ENCODE data around the gene KRT82. TPM values are rescaled to one million over a fixed set of nuclear protein-coding genes. Genes with fewer than 3 reads are reported as not detected.

The KRT82 gene
- total RNA-seq, 1 experiment from 2014 or later, result not detected

DNA sequence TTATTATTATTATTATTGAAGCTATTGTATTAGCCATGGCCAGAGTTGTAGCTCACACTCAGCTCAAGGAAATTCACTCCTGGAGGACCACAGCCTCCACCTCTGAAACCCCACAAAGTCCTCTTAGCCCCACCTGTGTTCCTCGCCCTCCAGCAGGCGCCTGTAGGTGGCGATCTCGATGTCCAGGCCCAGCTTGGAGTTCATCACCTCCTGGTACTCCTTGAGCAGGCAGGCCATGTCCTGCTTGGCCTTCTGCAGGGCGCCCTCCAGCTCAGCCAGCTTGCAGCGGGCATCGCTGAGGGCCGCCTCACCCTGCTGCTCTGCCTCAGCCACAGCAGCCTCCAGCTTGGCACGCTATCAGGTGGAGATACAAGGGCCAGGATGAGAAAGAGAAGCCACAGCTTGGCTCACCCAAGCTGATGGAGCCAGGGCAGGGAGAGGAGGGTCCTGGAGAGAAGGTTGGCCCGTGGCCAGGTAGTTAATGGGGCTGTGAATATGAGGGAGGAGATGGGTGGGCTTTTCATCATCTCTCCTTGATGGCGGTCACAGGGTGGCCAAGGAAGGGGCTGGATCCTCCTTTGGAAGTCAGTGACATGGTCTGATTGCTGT, 43.9 kb downstream of the KRT82 start:
- no TSS peak for BruUV-seq (replicated peaks)
- intact Hi-C loops (cut with micrococcal nuclease), result no loop called here
- no peak overlapping the region for H3K27ac Mint-ChIP-seq (ENCODE audit: low read depth, unreplicated experiment)
- H3K4me3 Mint-ChIP-seq (ENCODE audit: unreplicated experiment), result no peak overlapping the region
- ChIA-PET POLR2A (no interaction called here), CTCF (interaction anchor here (0.6 to 3.0 kb wide), 6 partner anchors 10 to 649 kb away, joined by 3 to 37 read pairs (median 4); no protein-coding TSS in a partner anchor)
- TF ChIP-seq, protein P1, sequence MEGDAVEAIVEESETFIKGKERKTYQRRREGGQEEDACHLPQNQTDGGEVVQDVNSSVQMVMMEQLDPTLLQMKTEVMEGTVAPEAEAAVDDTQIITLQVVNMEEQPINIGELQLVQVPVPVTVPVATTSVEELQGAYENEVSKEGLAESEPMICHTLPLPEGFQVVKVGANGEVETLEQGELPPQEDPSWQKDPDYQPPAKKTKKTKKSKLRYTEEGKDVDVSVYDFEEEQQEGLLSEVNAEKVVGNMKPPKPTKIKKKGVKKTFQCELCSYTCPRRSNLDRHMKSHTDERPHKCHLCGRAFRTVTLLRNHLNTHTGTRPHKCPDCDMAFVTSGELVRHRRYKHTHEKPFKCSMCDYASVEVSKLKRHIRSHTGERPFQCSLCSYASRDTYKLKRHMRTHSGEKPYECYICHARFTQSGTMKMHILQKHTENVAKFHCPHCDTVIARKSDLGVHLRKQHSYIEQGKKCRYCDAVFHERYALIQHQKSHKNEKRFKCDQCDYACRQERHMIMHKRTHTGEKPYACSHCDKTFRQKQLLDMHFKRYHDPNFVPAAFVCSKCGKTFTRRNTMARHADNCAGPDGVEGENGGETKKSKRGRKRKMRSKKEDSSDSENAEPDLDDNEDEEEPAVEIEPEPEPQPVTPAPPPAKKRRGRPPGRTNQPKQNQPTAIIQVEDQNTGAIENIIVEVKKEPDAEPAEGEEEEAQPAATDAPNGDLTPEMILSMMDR (IDR thresholded peaks at IDR 0.05; ENCODE audit: unreplicated experiment), result peak; percentile 18
- H3K27me3 Mint-ChIP-seq (ENCODE audit: insufficient read depth, unreplicated experiment), result peaks cover 9% of the 10 kb centered on the region
- peak; percentile 19 for DNase-seq (ENCODE audit: unreplicated experiment)
- no peaks in the 10 kb centered on the region for H3K4me1 Mint-ChIP-seq (ENCODE audit: insufficient read depth, unreplicated experiment)
- H3K9me3 Mint-ChIP-seq (ENCODE audit: unreplicated experiment), result no peaks in the 10 kb centered on the region
- no peaks in the 10 kb centered on the region for H3K36me3 Mint-ChIP-seq (ENCODE audit: insufficient read depth, unreplicated experiment)

DNA sequence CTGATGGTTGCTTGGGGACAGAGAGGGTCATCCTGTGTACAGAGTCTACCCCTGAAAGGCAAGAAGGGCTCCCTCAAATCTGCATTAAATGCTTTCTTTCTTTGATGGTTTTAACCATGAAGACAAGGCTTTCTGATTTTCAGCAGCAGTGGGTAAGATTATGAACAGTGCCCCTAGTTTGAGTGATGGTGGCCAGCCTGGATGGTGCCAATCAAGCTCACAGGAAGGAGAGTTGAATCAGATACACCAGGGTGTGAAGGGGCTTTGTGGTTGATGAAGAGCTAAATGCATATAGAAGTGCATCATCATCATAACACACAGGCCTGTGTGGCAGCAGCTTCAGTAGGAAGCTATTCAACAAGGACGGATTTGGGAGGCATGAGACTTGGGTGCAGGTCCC, 44.6 kb downstream of the KRT82 start:
- no peak for DNase-seq (ENCODE audit: unreplicated experiment)
- POLR2A ChIA-PET, result interaction anchor here (0.8 kb wide), 1 partner anchor 13 kb away, joined by 3 read pairs; no protein-coding TSS in a partner anchor
- Mint-ChIP-seq H3K4me3 (ENCODE audit: unreplicated experiment) (no peak overlapping the region), H3K9me3 (ENCODE audit: unreplicated experiment) (no peaks in the 10 kb centered on the region), H3K36me3 (ENCODE audit: insufficient read depth, unreplicated experiment) (no peaks in the 10 kb centered on the region), H3K4me1 (ENCODE audit: insufficient read depth, unreplicated experiment) (no peaks in the 10 kb centered on the region), H3K27me3 (ENCODE audit: insufficient read depth, unreplicated experiment) (peaks cover 14% of the 10 kb centered on the region), H3K27ac (ENCODE audit: low read depth, unreplicated experiment) (no peak overlapping the region)
- TF ChIP-seq, protein P1 (IDR thresholded peaks at IDR 0.05; ENCODE audit: unreplicated experiment), result no peak
- intact Hi-C loops (cut with micrococcal nuclease), result no loop called here
- CTCF ChIA-PET, result interaction anchor here (0.8 to 3.0 kb wide), 6 partner anchors 10 to 618 kb away, joined by 3 to 37 read pairs (median 4); no protein-coding TSS in a partner anchor
- BruUV-seq (replicated peaks), result no TSS peak

DNA sequence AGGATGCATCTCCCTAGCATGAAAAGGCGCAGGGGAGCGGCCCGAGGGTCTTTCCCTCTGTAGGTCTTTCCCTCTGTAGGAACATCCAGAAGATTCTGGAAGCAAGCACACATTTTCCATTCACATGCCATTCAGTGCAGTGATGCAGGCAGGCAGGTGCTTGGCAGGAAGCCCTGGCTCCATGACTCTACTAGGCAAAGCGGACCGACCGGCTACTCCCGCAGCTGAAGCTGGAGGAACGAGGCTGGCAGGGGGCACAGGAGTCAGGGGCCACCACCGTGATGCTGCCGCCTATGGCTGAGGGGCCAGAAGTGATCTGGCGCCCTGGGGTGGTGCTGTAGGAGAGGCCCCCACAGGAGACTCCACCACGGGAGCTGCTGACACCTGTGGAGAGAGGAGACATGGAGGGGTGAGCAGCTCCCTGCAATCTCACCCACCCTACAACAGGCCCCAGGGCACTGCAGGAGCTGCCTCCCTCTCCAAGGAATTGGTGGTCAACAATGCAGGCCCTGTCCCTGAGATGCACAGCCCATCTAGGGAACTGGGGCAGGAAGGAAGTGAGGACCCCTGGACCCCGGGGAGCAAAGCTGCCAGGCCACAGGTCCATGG, 45.4 kb downstream of the KRT82 start:
- peaks cover 14% of the 10 kb centered on the region for H3K27me3 Mint-ChIP-seq (ENCODE audit: insufficient read depth, unreplicated experiment)
- TF ChIP-seq, protein P1 (IDR thresholded peaks at IDR 0.05; ENCODE audit: unreplicated experiment), result no peak
- intact Hi-C loops (cut with micrococcal nuclease), result no loop called here
- H3K36me3 Mint-ChIP-seq (ENCODE audit: insufficient read depth, unreplicated experiment), result no peaks in the 10 kb centered on the region
- H3K27ac Mint-ChIP-seq (ENCODE audit: low read depth, unreplicated experiment), result no peak overlapping the region
- no peak for DNase-seq (ENCODE audit: unreplicated experiment)
- no peak overlapping the region for H3K4me3 Mint-ChIP-seq (ENCODE audit: unreplicated experiment)
- ChIA-PET CTCF (interaction anchor here (0.6 to 3.0 kb wide), 8 partner anchors 10 to 619 kb away, joined by 3 to 37 read pairs (median 3); no protein-coding TSS in a partner anchor), POLR2A (interaction anchor here (0.8 kb wide), 1 partner anchor 12 kb away, joined by 3 read pairs; no protein-coding TSS in a partner anchor)
- no peaks in the 10 kb centered on the region for H3K4me1 Mint-ChIP-seq (ENCODE audit: insufficient read depth, unreplicated experiment)
- BruUV-seq (replicated peaks), result no TSS peak
- no peaks in the 10 kb centered on the region for H3K9me3 Mint-ChIP-seq (ENCODE audit: unreplicated experiment)

DNA sequence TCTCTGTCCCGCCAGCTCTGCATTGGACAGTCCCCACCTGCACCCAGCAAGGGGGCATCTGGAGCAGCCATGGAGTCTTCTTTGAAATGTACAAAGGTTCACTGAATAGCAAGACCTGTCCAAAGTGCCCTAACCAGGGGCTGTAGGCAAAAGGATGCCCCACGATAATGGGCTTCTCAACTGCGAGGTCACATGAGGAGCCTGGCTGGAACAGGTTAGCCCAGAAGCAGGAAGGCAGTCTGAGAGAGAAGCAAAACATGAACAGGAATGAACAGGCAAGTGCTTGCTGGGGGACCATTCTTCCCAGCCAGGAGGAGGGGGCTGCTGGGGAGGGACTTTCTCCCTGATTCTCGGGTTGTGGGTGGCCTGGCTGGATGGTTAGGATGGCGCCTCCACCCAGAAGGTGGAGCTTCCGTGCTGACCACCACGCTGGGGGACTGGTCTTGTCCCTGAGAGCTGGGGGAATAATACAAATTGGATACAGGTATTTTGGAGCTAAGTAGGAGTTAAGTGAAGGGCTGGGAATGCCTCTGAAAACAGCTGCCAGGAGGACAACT, 46.0 kb downstream of the KRT82 start:
- intact Hi-C loops (cut with micrococcal nuclease), result no loop called here
- Mint-ChIP-seq H3K4me1 (ENCODE audit: insufficient read depth, unreplicated experiment) (no peaks in the 10 kb centered on the region), H3K4me3 (ENCODE audit: unreplicated experiment) (no peak overlapping the region), H3K27me3 (ENCODE audit: insufficient read depth, unreplicated experiment) (peaks cover 14% of the 10 kb centered on the region), H3K27ac (ENCODE audit: low read depth, unreplicated experiment) (no peak overlapping the region), H3K9me3 (ENCODE audit: unreplicated experiment) (no peaks in the 10 kb centered on the region), H3K36me3 (ENCODE audit: insufficient read depth, unreplicated experiment) (no peaks in the 10 kb centered on the region)
- DNase-seq (ENCODE audit: unreplicated experiment), result no peak
- POLR2A ChIA-PET, result no interaction called here
- no TSS peak for BruUV-seq (replicated peaks)
- CTCF ChIA-PET, result interaction anchor here (0.6 to 3.0 kb wide), 10 partner anchors 9 to 620 kb away, joined by 3 to 37 read pairs (median 3); no protein-coding TSS in a partner anchor
- TF ChIP-seq, protein P1 (IDR thresholded peaks at IDR 0.05; ENCODE audit: unreplicated experiment), result no peak

Data from MCF 10A (cell line).